ENCODE measurements around the gene C2orf72. TPM values are rescaled to one million over a fixed set of nuclear protein-coding genes. Genes with fewer than 3 reads are reported as not detected.

Gene C2orf72
- total RNA-seq, 4 donors from 2014 or later = 0.50 TPM; not detected in 3

DNA sequence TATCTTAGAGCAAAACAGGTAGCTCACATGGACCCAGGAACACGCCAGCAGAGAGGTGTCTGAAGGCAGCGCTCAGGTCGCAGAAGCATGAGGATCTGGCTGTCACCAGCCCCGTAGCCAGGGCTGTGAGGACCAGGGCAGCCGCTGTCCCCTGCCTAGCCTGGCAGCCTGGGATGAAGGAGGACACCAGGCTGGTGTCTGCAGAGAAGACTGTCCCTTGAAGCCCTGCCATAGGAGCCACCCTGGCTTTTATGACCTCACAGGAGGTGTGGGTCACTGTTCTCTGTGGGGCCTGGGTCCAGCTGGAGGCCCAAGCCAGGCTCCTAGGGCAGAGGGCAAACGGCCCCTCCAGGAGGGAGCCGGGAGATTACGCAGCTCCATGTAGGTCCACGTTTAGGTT lies 41.5 kb upstream of the C2orf72 start, which contains the start of gene SPATA3:
TSS of gene SPATA3 (plus strand) at position 301 of the 400 bp plus-strand sequence. CDS start 113 bp downstream, outside the sequence.
- Histone ChIP-seq H3K27ac (no peak within 1 kb of the TSS), H3K27me3 (peaks cover 4% of the 10 kb centered on the region), H3K4me3 (replicated peaks in 1 of 3) (no peak within 1 kb of the TSS), H3K36me3 (no peaks in the 10 kb centered on the region), H3K9me3 (no peaks in the 10 kb centered on the region), H3K4me1 (no peaks in the 10 kb centered on the region)
- 80 to 86% methylated on average over 5 to 9 of the region's 9 CpGs for WGBS, 2 donors
- TF ChIP-seq, protein P1, sequence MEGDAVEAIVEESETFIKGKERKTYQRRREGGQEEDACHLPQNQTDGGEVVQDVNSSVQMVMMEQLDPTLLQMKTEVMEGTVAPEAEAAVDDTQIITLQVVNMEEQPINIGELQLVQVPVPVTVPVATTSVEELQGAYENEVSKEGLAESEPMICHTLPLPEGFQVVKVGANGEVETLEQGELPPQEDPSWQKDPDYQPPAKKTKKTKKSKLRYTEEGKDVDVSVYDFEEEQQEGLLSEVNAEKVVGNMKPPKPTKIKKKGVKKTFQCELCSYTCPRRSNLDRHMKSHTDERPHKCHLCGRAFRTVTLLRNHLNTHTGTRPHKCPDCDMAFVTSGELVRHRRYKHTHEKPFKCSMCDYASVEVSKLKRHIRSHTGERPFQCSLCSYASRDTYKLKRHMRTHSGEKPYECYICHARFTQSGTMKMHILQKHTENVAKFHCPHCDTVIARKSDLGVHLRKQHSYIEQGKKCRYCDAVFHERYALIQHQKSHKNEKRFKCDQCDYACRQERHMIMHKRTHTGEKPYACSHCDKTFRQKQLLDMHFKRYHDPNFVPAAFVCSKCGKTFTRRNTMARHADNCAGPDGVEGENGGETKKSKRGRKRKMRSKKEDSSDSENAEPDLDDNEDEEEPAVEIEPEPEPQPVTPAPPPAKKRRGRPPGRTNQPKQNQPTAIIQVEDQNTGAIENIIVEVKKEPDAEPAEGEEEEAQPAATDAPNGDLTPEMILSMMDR (IDR thresholded peaks at IDR 0.05) = no peak
- no peak for TF ChIP-seq POLR2A (IDR thresholded peaks at IDR 0.05)
- no peak for DNase-seq
- intact Hi-C loops (cut with DNase I) = no loop called here

DNA sequence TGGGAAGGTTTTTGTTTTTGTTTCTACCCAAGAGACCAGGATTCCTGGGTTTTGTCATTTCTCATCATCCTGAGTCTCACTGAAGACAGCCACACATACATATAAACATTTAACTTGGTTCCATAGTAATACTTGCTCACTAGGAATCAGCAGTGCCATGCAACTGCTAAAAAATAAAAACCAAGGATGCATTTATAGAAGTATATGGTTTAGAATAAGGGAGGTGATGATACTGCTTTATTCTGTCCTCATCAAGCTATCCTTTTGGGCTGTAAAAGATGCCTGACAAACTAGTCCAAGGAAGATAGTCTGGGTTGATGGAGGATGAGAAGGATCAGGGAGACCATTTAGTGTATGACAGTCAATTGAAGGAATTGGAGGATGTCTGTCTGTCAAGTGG lies 40.7 kb upstream of the C2orf72 start:
- Histone ChIP-seq H3K27ac (no peak overlapping the region), H3K4me1 (no peaks in the 10 kb centered on the region), H3K36me3 (no peaks in the 10 kb centered on the region), H3K27me3 (no peaks in the 10 kb centered on the region), H3K4me3 (replicated peaks in 1 of 3) (no peak overlapping the region), H3K9me3 (no peaks in the 10 kb centered on the region)
- TF ChIP-seq, protein P1 (IDR thresholded peaks at IDR 0.05) = no peak
- TF ChIP-seq POLR2A (IDR thresholded peaks at IDR 0.05) = no peak
- intact Hi-C loops (cut with DNase I) = no loop called here
- no peak for DNase-seq

DNA sequence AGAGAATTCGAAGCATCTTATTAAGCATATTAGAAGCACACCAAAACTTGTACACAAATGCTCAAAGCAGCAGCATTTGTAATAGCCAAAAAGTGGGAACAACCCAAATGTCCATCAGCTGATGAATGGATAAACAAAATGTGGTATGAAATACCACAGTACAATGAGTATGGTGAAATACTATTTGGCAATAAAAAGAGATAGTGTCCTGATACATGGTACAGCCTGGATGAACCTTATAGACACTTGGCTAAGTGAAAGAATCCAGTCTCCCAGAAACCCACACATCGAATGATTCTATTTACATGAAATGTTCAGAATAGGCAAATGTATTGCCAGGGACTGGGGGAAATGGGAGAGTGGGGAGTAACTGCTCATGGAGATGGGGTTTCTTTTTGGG lies 38.4 kb upstream of the C2orf72 start:
- H3K4me3 ChIP-seq (replicated peaks in 1 of 3) = no peak overlapping the region
- no peak overlapping the region for H3K27ac ChIP-seq
- H3K4me1 ChIP-seq = no peaks in the 10 kb centered on the region
- DNase-seq = no peak
- 91 to 93% methylated on average over 2 of the region's 2 CpGs for WGBS, 2 donors
- no peaks in the 10 kb centered on the region for H3K9me3 ChIP-seq
- H3K36me3 ChIP-seq = no peaks in the 10 kb centered on the region
- intact Hi-C loops (cut with DNase I) = no loop called here
- no peaks in the 10 kb centered on the region for H3K27me3 ChIP-seq
- TF ChIP-seq, protein P1 (IDR thresholded peaks at IDR 0.05) = no peak
- no peak for TF ChIP-seq POLR2A (IDR thresholded peaks at IDR 0.05)

DNA sequence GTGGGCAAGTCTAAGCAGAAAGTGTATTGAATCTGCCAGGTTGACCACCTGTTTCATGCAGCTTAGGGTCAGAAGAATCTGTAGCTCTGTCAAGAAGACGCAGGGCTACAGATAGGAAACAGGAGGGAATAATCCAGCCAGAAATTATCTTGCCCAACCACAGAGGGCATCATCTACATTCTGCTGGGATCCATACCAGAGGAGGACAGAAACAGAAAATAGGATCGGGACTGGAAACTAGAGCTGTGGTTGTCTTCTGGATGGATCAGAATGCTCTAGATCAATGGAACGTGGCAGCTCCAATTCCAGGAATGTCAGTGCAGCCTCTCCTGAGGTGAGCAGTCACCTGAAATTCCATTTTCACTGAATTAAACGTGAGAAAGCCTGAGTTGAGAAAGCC lies 37.8 kb upstream of the C2orf72 start:
- Histone ChIP-seq H3K27ac (no peak overlapping the region), H3K4me1 (no peaks in the 10 kb centered on the region), H3K9me3 (no peaks in the 10 kb centered on the region), H3K4me3 (replicated peaks in 1 of 3) (no peak overlapping the region), H3K27me3 (no peaks in the 10 kb centered on the region), H3K36me3 (no peaks in the 10 kb centered on the region)
- no peak for DNase-seq
- intact Hi-C loops (cut with DNase I) = no loop called here
- TF ChIP-seq, protein P1 (IDR thresholded peaks at IDR 0.05) = no peak
- no peak for TF ChIP-seq POLR2A (IDR thresholded peaks at IDR 0.05)
- WGBS, 2 donors = 80 to 81% methylated on average over 4 of the region's 4 CpGs

DNA sequence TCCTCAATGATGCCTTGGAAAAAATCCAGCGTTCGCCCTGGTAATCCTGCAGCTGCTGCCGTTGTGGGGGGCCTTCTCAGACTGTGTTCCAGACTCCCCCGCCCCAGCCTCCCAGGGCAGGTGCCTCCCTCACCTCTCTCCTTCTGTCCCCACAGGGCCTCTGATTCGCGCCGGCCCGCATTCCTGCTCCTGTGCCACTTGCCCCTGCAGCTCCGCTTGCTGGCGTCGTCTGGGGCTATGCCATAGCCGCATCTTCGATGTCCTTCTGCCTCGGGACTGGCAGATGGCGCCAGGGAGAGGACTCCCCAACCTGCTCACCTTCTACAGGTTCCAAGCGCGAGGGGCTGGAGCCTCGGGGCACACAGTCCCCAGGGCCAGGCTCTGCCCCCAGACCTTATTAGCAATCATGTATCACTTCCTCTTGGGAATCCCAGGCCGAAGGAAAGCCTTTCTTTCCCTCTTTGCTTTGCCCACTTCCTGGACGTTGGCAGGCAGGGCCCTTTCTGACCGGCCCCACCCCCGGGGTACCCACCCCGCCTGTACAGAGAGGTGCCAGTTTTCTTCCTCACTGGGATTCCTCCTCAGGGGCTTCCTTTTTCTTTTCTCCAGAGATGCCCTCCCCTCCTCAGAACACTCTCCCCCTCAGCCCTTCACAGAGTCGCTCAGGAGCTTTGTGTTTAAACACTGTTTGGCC lies 37.0 kb upstream of the C2orf72 start:
- no peaks in the 10 kb centered on the region for H3K27me3 ChIP-seq
- no peak for DNase-seq

More for the DNA sequence above, 37.0 kb upstream of the C2orf72 start:
- Histone ChIP-seq H3K9me3 (no peaks in the 10 kb centered on the region), H3K4me3 (replicated peaks in 1 of 3) (no peak overlapping the region), H3K27ac (no peak overlapping the region), H3K4me1 (no peaks in the 10 kb centered on the region), H3K36me3 (no peaks in the 10 kb centered on the region)
- no peak for TF ChIP-seq POLR2A (IDR thresholded peaks at IDR 0.05)
- TF ChIP-seq, protein P1 (IDR thresholded peaks at IDR 0.05) = no peak
- intact Hi-C loops (cut with DNase I) = no loop called here
- WGBS, 2 donors = 36 to 42% methylated on average over 24 of the region's 24 CpGs
